DOHH2 (cell line): ENCODE results near the gene IFNE.

ENCODE experiments used
- H3F3A ChIP-seq: fragments of 200-600 bp; sonication (generic), shearing (Covaris generic); 2 replicates; pipeline ENCODE4 v1.6.0; 2016; ENCODE audit warnings: antibody characterized with exemption, mild to moderate bottlenecking; ENCODE audit not compliant: control insufficient read depth, insufficient read depth
- H3K27ac ChIP-seq: fragments of 200-600 bp; sonication (generic); 2 replicates; pipeline ENCODE4 v1.5.1; 2014; ENCODE audit warnings: low read depth, mild to moderate bottlenecking, low read length, moderate library complexity
- H3K27me3 ChIP-seq: fragments of 200-600 bp; sonication (generic); 2 replicates; pipeline ENCODE4 v1.6.1; 2014; ENCODE audit warnings: mild to moderate bottlenecking, low read length, mixed read lengths; ENCODE audit not compliant: control insufficient read depth
- H3K36me3 ChIP-seq: fragments of 200-600 bp; sonication (generic); 2 replicates; pipeline ENCODE4 v1.6.1; 2014; ENCODE audit warnings: mild to moderate bottlenecking, low read length, moderate library complexity, mixed read lengths; ENCODE audit not compliant: control insufficient read depth
- H3K4me1 ChIP-seq: fragments of 200-600 bp; sonication (generic); 2 replicates; pipeline ENCODE4 v1.6.1; 2014; ENCODE audit warnings: mild to moderate bottlenecking, low read length, mixed read lengths; ENCODE audit not compliant: control insufficient read depth
- H3K4me2 ChIP-seq: fragments of 200-600 bp; sonication (generic); 2 replicates; pipeline ENCODE4 v1.6.0; 2014; ENCODE audit warnings: mild to moderate bottlenecking, low read length, moderate library complexity
- H3K4me3 ChIP-seq: fragments of 200-600 bp; sonication (generic); 2 replicates; pipeline ENCODE4 v1.5.1; 2014; ENCODE audit warnings: mild to moderate bottlenecking, low read length, mixed read lengths
- H3K79me2 ChIP-seq: fragments of 200-600 bp; sonication (generic); 2 replicates; pipeline ENCODE4 v1.6.1; 2014; ENCODE audit warnings: mild to moderate bottlenecking, low read length, mixed read lengths; ENCODE audit not compliant: control insufficient read depth
- H3K9me2 ChIP-seq: fragments of 200-600 bp; sonication (generic); replicated peaks from 2 replicates; pipeline ENCODE4 v1.6.1; 2014; ENCODE audit warnings: mild to moderate bottlenecking, low read length, mixed read lengths; ENCODE audit not compliant: control insufficient read depth
- H3K9me3 ChIP-seq: fragments of 200-600 bp; sonication (generic); 2 replicates; pipeline ENCODE4 v1.6.1; 2014; ENCODE audit warnings: antibody characterized with exemption, low read length, mixed read lengths; ENCODE audit not compliant: control insufficient read depth, insufficient read depth
- H4K20me1 ChIP-seq: fragments of 200-600 bp; sonication (generic); 2 replicates; pipeline ENCODE4 v1.6.0; 2014; ENCODE audit warnings: low read depth, mild to moderate bottlenecking, antibody characterized with exemption, low read length, moderate library complexity; ENCODE audit not compliant: control insufficient read depth, insufficient read depth
- CTCF ChIP-seq: fragments of 200-600 bp; sonication (generic); IDR thresholded peaks from one replicate; pipeline ENCODE4 v1.5.1; 2014; ENCODE audit warnings: antibody characterized with exemption, mild to moderate bottlenecking, low read depth, low read length; ENCODE audit not compliant: poor library complexity, severe bottlenecking
- EZH2phosphoT487 ChIP-seq: fragments of 200-600 bp; sonication (generic); IDR thresholded peaks from 2 replicates; pipeline ENCODE4 v1.6.1; 2017; ENCODE audit warnings: borderline replicate concordance, mild to moderate bottlenecking, antibody characterized with exemption, low read length, moderate library complexity, mixed read lengths

Gene IFNE

DNA sequence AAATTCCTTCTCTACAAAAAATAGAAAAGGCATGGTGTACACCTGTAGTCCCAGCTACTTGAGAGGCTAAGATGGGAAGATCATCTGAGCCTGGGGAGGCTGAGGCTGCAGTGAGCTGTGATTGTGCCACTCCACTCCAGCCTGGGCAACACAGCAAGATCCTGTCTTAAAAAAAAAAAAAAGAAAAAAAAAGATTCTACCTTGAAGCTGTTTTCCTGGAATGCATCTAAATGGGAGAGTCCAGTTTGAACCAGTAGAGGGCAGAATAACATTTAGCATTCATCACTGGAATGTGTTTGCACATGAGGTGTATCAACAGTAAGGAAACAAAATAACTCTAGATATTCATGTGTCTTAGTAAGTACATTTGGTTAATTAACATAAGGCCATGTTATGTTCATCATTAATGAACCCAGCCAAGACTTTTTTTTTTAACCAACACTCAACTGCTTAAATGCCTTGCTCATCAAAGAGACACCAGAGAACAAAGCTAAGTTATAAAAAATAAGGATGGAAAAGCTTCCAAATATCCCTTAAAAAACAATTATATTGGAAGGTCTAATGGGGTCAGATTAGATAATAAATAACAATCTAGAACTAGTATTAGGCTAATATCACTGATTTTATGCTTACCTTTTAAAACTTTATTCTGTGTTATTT, 16.1 kb downstream of the IFNE start:
- Histone ChIP-seq H3K4me2 (no peak overlapping the region), H3K27me3 (0 out of 2 replicates have a peak, but pooled peaks cover 3% of the 10 kb centered on the region), H3F3A (no peaks in the 10 kb centered on the region), H3K27ac (no peak overlapping the region), H3K79me2 (no peaks in the 10 kb centered on the region), H3K4me3 (no peak overlapping the region), H3K4me1 (no peaks in the 10 kb centered on the region), H4K20me1 (no peaks in the 10 kb centered on the region), H3K36me3 (no peaks in the 10 kb centered on the region), H3K9me3 (no peaks in the 10 kb centered on the region), H3K9me2 (no peaks in the 10 kb centered on the region)
- TF ChIP-seq CTCF (peak; percentile 63), EZH2phosphoT487 (no peak)

DNA sequence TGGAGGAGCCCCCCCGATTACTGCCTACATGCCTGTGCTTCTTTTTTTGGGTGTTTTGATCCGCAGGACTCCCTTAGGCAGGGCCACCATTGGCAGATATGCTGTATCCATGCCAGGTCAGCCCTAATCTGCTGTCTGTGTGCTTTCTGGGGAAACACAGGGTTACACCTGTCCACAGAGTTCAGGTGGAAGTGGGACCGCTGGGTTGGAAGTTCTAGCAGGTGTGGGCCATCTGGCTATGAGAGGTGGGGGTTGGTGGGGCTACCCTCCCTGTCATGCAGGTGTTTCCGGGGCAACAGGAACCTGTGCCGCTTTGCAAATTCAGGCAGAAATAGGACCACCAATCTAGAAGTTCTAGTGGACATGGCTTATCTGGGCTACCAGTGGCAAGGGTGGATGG, 17.0 kb downstream of the IFNE start:
- 0 out of 2 replicates have a peak, but pooled peaks cover 3% of the 10 kb centered on the region for H3K27me3 ChIP-seq
- no peaks in the 10 kb centered on the region for H3K9me2 ChIP-seq
- H3K4me1 ChIP-seq: no peaks in the 10 kb centered on the region
- no peaks in the 10 kb centered on the region for H4K20me1 ChIP-seq
- no peaks in the 10 kb centered on the region for H3K9me3 ChIP-seq
- no peaks in the 10 kb centered on the region for H3F3A ChIP-seq
- H3K27ac ChIP-seq: no peak overlapping the region
- H3K4me2 ChIP-seq: no peak overlapping the region
- no peak for TF ChIP-seq CTCF
- no peak for TF ChIP-seq EZH2phosphoT487
- no peak overlapping the region for H3K4me3 ChIP-seq
- no peaks in the 10 kb centered on the region for H3K79me2 ChIP-seq
- H3K36me3 ChIP-seq: no peaks in the 10 kb centered on the region

DNA sequence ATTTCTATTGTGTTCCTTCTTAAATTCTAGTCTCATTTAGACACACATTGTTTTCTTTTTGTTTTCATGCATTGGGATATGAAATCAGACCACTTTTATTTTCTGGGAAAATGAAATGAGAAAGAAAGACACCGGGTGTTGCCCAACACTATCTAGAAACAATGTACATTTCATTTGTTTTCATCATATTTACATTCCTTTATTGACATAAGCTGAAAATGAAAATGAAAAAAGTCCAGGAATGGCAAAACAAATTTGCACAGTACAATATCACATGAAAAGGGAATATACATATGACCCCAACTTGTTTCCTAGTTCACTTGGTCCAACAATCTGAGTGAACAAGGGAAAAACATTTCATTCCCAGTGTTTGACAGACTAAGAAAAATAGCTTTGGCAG, 20.7 kb downstream of the IFNE start:
- Histone ChIP-seq H3K4me3 (no peak overlapping the region), H3K36me3 (no peaks in the 10 kb centered on the region), H3K4me2 (no peak overlapping the region), H3K79me2 (no peaks in the 10 kb centered on the region), H3K27ac (no peak overlapping the region), H3K9me2 (no peaks in the 10 kb centered on the region), H3K9me3 (no peaks in the 10 kb centered on the region), H4K20me1 (no peaks in the 10 kb centered on the region), H3K4me1 (no peaks in the 10 kb centered on the region), H3K27me3 (0 out of 2 replicates have a peak, but pooled peaks cover 3% of the 10 kb centered on the region), H3F3A (no peaks in the 10 kb centered on the region)
- TF ChIP-seq EZH2phosphoT487 (no peak), CTCF (no peak)
